HepG2 (cell line): ENCODE measurements around the gene SLC43A3. TPM values are rescaled to one million over a fixed set of nuclear protein-coding genes. Genes with fewer than 3 reads are reported as not detected.

ENCODE experiments used
- ELF1 ChIP-seq: sonication (generic); formaldehyde crosslinking; IDR thresholded peaks from 2 replicates; pipeline ENCODE4 v1.4.0; 2020; ENCODE audit warnings: missing genetic modification reagents
- ESRRA ChIP-seq: sonication (generic); formaldehyde crosslinking; IDR thresholded peaks from 2 replicates; pipeline ENCODE4 v1.5.1; 2020; ENCODE audit warnings: mild to moderate bottlenecking, low read depth, missing genetic modification reagents
- NRL ChIP-seq: sonication (generic); formaldehyde crosslinking; IDR thresholded peaks from 2 replicates; pipeline ENCODE4 v1.5.0; 2020; ENCODE audit warnings: missing genetic modification reagents, mild to moderate bottlenecking, moderate library complexity, borderline replicate concordance
- PLRG1 ChIP-seq: fragments of 450-650 bp; conservative IDR thresholded peaks from 2 replicates; pipeline ENCODE4 v1.6.1; 2016
- PRDM4 ChIP-seq: sonication (generic); formaldehyde crosslinking; IDR thresholded peaks from 2 replicates; pipeline ENCODE4 v1.9.0; 2021; ENCODE audit warnings: missing genetic modification reagents, borderline replicate concordance
- SOX13 ChIP-seq, 3 experiments: fragments of 450-650 bp in 1 of 3; sonication (generic) in 1 of 3; formaldehyde crosslinking in 1 of 3; IDR thresholded peaks in 2 of 3; conservative IDR thresholded peaks in 1 of 3; 2 replicates each; pipeline versions ENCODE4 v1.5.0 to v1.6.1; 2016 to 2020; ENCODE audit warnings: antibody characterized with exemption in 1 of 3, mild to moderate bottlenecking in 1 of 3, missing compliant biosample characterization in 1 of 3, missing genetic modification reagents in 1 of 3, moderate library complexity in 1 of 3
- ZNF841 ChIP-seq: sonication (generic); formaldehyde crosslinking; IDR thresholded peaks from 2 replicates; pipeline ENCODE4 v1.8.1; 2023; ENCODE audit warnings: missing genetic modification reagents, borderline replicate concordance
- polyA plus RNA-seq, 8 experiments: library from polyadenylated mRNA; depleted of rRNA in 3 of 8; stranded (reverse) in 7 of 8; unstranded in 1 of 8; fragments of >200 nt; fragmentation: Illumina TruSeq in 4 of 8; extraction: Trizol in 4 of 8; gene quantifications; 2 replicates each; pipeline versions ENCODE4 v1.2.1 to v1.2.3, GENCODE V29; 2011 to 2016; ENCODE audit warnings: low read depth in 4 of 8, missing spikeins in 1 of 8, mixed read lengths in 1 of 8; ENCODE audit not compliant: insufficient read depth in 1 of 8
- total RNA-seq, 5 experiments: library from RNA; depleted of rRNA; stranded (reverse); fragments of >200 nt; fragmentation: Illumina TruSeq; extraction: Trizol; gene quantifications; 2 replicates each; pipeline ENCODE4 v1.2.3, GENCODE V29; 2016; ENCODE audit warnings: low read depth in 1 of 5
- TF ChIP-seq, protein P1 (sequence below): sonication (generic); formaldehyde crosslinking; IDR thresholded peaks from 2 replicates; pipeline ENCODE4 v1.4.0; 2020; ENCODE audit warnings: mild to moderate bottlenecking, missing genetic modification reagents
- TF ChIP-seq, protein P2 (sequence below): IDR thresholded peaks from 2 replicates; pipeline ENCODE4 v1.6.1; 2018; ENCODE audit warnings: missing genetic modification reagents, mild to moderate bottlenecking, missing compliant biosample characterization

The SLC43A3 gene
- total and polyA plus RNA-seq, 2 of the 13 experiments (the other 11 are each of a cell fraction or from before 2014, with no cell fraction given): 2.6 TPM; not detected in 1

DNA sequence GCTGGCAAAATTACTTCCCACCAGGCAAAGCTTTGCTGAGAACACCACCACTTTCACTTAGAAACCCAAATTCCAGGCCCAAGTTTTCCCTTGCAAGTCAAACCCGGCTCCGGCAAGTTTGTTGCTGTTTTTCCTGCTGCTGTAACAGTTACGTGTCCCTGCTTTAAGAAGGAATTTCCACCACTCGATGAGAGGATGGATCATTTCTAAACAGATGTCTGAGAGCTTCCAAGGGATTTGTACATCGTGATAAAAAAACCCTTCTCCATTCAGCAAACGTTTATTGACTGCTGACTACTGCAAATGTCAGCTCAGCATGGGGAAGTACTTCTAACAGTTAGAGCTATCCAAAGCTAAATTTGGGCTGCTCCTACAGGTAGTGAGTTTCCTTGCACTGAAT lies 69.1 kb downstream of the SLC43A3 start (continued):
- TF ChIP-seq PRDM4 (CRISPR knock-in tag) (no peak), ZNF841 (CRISPR knock-in tag) (no peak), PLRG1 (no peak), ESRRA (no peak), SOX13 (IDR thresholded peaks at IDR 0.05) (no peak), SOX13 (CRISPR knock-in tag; conservative IDR thresholded peaks at IDR 0.05 in 1 of 2, IDR thresholded peaks at IDR 0.05 in 1 of 2) (no peak), ELF1 (CRISPR knock-in tag) (no peak), NRL (CRISPR knock-in tag) (no peak)
- TF ChIP-seq, protein P1, sequence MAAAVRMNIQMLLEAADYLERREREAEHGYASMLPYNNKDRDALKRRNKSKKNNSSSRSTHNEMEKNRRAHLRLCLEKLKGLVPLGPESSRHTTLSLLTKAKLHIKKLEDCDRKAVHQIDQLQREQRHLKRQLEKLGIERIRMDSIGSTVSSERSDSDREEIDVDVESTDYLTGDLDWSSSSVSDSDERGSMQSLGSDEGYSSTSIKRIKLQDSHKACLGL: no peak
- TF ChIP-seq, protein P2, sequence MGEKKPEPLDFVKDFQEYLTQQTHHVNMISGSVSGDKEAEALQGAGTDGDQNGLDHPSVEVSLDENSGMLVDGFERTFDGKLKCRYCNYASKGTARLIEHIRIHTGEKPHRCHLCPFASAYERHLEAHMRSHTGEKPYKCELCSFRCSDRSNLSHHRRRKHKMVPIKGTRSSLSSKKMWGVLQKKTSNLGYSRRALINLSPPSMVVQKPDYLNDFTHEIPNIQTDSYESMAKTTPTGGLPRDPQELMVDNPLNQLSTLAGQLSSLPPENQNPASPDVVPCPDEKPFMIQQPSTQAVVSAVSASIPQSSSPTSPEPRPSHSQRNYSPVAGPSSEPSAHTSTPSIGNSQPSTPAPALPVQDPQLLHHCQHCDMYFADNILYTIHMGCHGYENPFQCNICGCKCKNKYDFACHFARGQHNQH (CRISPR knock-in tag): no peak
